Measurements from ENCODE around the gene RAB27B.

Gene RAB27B

GRCh38 chr18:54859667-54860421, 31.6 kb downstream of the RAB27B start:
- DNase-seq = no peak
- no peaks in the 10 kb centered on the region for H3K9me3 ChIP-seq (ENCODE audit: severe bottlenecking)
- H3K27ac ChIP-seq = no peak overlapping the region
- peaks cover 72% of the 10 kb centered on the region for H3K27me3 ChIP-seq (ENCODE audit: insufficient read depth, low read depth, severe bottlenecking)
- no peak overlapping the region for H3K4me3 ChIP-seq (ENCODE audit: low read depth, low read length)
- TF ChIP-seq CTCF (IDR thresholded peaks at IDR 0.05; ENCODE audit: low read depth, low read length) = no peak
- H3K36me3 ChIP-seq = no peaks in the 10 kb centered on the region

GRCh38 chr18:54860941-54861340, 32.7 kb downstream of the RAB27B start:
- TF ChIP-seq CTCF (IDR thresholded peaks at IDR 0.05; ENCODE audit: low read depth, low read length) = no peak
- no peaks in the 10 kb centered on the region for H3K9me3 ChIP-seq (ENCODE audit: severe bottlenecking)
- H3K4me3 ChIP-seq (ENCODE audit: low read depth, low read length) = no peak overlapping the region
- no peak overlapping the region for H3K27ac ChIP-seq
- H3K27me3 ChIP-seq (ENCODE audit: insufficient read depth, low read depth, severe bottlenecking) = peaks cover 72% of the 10 kb centered on the region
- no peak for DNase-seq
- no peaks in the 10 kb centered on the region for H3K36me3 ChIP-seq

- no peaks in the 10 kb centered on the region for H3K9me3 ChIP-seq (ENCODE audit: severe bottlenecking)
- no peak overlapping the region for H3K4me3 ChIP-seq (ENCODE audit: low read depth, low read length)
- H3K27me3 ChIP-seq (ENCODE audit: insufficient read depth, low read depth, severe bottlenecking) = peaks cover 83% of the 10 kb centered on the region
- no peak overlapping the region for H3K27ac ChIP-seq
- TF ChIP-seq CTCF (IDR thresholded peaks at IDR 0.05; ENCODE audit: low read depth, low read length) = no peak
- H3K36me3 ChIP-seq = no peaks in the 10 kb centered on the region
- no peak for DNase-seq
These were observed 38.9 kb downstream of the RAB27B start for GRCh38 chr18:54867131-54867530.

GRCh38 chr18:54871231-54871630, 43.0 kb downstream of the RAB27B start:
- Histone ChIP-seq H3K36me3 (no peaks in the 10 kb centered on the region), H3K4me3 (ENCODE audit: low read depth, low read length) (no peak overlapping the region), H3K27ac (no peak overlapping the region), H3K9me3 (ENCODE audit: severe bottlenecking) (peaks cover 3% of the 10 kb centered on the region), H3K27me3 (ENCODE audit: insufficient read depth, low read depth, severe bottlenecking) (peaks cover 92% of the 10 kb centered on the region)
- no peak for DNase-seq
- no peak for TF ChIP-seq CTCF (IDR thresholded peaks at IDR 0.05; ENCODE audit: low read depth, low read length)

- H3K9me3 ChIP-seq (ENCODE audit: severe bottlenecking) = peaks cover 8% of the 10 kb centered on the region
These were observed 44.4 kb downstream of the RAB27B start for GRCh38 chr18:54872681-54873080.

More at GRCh38 chr18:54872681-54873080, 44.4 kb downstream of the RAB27B start:
- no peak for DNase-seq
- no peak for TF ChIP-seq CTCF (IDR thresholded peaks at IDR 0.05; ENCODE audit: low read depth, low read length)
- H3K27ac ChIP-seq = no peak overlapping the region
- peaks cover 89% of the 10 kb centered on the region for H3K27me3 ChIP-seq (ENCODE audit: insufficient read depth, low read depth, severe bottlenecking)
- no peak overlapping the region for H3K4me3 ChIP-seq (ENCODE audit: low read depth, low read length)
- no peaks in the 10 kb centered on the region for H3K36me3 ChIP-seq

Data from WERI-Rb-1 (cell line).